Measurements from ENCODE around the gene ANKRD45.
"Not testable (repeated sequence)": the region's sequence is repeated elsewhere in the genome, so short reads cannot be mapped to it uniquely, and the experiment has no call there.

The ANKRD45 gene, protein sequence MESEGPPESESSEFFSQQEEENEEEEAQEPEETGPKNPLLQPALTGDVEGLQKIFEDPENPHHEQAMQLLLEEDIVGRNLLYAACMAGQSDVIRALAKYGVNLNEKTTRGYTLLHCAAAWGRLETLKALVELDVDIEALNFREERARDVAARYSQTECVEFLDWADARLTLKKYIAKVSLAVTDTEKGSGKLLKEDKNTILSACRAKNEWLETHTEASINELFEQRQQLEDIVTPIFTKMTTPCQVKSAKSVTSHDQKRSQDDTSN

DNA sequence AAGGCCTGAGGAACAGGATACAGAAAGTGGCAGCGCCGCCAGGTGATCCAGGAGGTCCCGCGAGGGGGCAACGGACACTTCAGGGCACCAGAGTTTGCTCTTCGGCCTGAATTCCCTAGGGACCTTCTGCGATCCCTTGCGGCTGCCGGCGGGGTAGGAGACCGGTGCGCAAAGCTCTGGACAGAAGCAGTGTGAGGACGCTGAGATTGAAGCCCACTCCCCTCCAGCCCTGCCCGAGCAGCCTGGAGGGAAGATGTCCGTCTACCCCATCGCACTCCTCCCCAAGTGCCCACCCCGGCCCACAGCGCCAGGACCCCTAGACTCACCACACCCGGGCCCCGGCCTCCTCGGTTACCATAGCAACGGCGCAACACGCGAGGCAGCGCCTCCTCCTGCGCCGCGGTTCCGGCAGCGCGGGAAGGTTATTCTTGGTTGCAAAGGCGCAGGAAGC, at the start of gene ANKRD45:
TSS of gene ANKRD45 (minus strand) at position 361 of the 451 bp plus-strand sequence. CDS start 10,433 bp downstream, outside the sequence.
- DNase-seq = no peak

DNA sequence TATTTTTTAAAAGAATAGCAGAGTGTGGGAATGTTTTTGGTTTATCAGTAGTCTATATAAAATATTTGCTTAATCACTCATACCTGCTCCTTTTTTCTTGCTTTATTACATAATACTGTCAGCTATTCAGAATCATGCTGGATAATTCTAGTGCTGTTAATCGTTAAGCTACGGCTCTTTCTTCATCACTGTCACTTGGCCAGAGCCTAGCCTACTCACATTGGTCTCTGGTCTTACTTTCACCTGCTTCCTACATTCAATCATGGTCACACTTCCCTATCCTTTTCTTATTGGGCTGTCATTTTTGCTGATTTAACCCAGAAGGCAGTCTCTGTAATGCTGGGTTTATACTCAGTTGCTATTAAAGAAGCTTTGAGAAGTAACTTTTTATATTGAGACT, 47.6 kb upstream of the ANKRD45 start:
- DNase-seq = no peak

DNA sequence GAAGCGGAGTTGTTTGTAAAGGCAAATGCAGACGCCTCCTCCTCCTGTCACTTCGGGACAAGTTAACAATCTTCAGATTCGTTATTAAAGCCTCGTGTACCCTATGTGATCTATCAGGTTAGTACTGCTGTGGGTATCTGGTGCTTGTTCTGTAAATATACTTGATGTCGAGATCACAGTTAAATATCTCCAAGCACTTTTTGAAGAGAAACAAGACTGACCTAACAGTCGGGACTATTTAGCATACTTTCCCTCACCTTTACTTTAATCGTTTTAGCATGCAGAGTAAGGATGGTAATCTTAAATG, 45.8 kb upstream of the ANKRD45 start:
- DNase-seq = no peak

DNA sequence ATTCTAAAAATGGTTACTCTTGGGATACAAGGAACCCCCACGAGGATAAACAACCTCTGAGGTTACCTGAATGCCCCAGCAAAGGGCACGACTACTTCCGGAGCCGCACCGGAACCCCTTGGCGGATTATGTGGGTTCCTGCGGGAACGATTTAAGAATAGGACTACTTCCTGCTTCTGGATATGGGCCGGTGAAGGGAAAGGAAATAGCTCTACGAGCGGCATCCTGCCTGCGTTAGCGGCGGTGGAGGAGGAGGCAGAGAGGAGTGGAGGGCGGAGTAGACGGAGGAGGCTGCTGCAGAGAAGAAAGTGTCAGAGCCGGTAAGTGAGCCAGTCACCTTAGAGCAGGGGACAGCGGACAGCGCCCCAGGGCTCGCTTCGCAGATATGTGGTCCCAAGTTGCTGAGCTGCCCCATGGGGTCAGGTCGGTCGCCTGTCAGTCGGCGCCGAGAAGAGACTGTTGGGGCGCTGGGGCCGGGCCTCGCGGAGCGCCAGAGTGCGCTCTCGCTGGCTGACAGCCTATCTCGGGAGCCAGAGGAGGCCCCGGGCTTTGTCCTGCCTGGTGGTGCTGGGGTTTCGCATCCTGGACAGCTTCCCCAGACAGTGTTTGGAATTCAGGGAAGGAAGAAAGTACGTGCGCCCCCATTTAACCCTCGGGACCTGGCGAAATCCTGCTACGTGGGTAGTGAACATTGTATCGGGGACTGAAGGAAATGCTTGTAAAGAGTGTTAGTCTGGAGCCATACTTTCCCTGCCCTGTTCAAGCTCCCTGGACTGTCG, 45.3 kb upstream of the ANKRD45 start, which contains the start of gene KLHL20:
TSS of gene KLHL20 (plus strand) at position 223 of the 779 bp plus-strand sequence. CDS start 1,063 bp downstream, outside the sequence.
- peak; percentile 79 for DNase-seq

DNA sequence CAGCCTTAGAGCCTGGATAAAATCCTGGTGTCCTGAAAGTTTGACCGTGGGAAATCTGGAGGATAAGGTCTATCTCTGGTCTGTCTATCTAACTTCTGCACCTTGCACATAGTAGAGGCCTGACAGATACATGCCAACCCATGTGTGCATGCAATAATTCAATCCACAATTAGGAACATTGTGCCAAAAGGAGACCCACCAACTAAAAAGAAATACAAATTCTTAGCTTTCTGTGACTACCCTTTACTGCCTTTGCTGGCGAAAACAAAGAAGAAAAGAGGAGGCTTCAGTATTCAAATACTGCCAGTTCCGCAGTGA, 44.7 kb upstream of the ANKRD45 start:
- DNase-seq = no peak

DNA sequence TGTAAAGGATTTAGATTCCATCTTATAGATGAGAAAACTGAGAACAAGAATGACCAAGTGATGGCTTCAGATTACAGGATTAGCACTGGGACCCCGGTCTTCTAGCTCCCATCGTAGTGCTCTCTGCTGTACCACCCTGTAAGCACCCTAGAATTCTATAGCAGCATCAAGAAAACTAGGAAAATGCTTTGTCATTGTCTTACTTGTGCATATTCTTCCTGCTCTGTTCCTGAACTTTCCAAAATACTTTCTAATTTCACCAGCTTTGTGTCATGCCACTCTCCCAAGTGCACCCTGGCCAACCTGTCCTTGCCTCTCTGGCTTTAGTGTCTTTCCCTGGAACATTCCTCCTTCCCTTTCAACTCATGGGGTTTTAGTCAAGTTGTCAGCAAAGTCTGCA, 39.1 kb upstream of the ANKRD45 start:
- no peak for DNase-seq

DNA sequence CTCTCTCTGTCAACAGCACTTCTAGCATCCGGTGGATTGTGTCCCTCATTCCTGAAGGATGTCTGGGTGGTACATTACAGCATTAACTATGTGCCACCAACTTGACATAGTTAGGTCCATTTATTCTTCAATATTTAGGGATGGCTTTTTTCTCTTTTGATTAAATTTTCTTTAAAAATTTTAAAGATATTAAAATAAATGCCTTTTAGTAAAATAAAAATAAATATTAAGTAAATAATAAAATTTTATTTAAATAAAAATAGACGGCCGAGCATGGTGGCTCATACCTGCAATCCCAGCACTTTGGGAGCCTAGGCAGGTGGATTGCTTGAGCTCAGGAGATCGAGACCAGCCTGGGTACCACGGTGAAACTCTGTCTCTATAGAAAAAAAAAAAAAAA, 35.5 kb upstream of the ANKRD45 start:
- no peak for DNase-seq

DNA sequence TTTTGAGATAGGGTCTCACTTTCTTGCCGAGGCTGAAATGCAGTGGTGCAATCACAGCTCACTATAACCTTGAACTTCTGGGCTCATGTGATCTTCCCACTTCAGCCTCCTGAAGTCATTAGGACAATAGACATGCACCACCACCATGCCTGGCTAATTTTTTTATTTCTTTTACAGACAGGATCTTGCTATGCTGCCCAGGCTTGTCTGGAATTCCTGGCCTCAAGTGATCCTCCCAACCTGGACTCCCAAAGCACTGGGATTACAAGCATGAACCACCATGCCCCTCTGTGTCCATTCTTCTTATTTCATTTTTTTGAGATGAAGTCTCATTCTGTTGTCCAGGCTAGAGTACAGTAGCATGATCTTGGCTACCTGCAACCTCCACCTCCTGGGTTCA, 33.1 kb upstream of the ANKRD45 start:
- DNase-seq = no peak

DNA sequence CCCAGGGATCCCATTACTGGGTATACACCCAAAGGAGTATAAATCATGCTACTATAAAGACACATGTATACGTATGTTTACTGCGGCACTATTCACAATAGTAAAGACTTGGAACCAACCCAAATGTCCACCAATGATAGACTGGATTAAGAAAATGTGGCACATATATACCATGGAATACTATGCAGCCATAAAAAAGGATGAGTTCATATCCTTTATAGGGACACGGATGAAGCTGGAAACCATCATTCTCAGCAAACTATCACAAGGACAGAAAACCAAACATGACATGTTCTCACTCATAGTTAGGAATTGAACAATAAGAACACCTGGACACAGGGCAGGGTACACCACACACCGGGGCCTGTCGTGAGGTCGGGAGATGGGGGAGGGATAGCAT, 31.6 kb upstream of the ANKRD45 start:
- not testable (repeated sequence) for DNase-seq

DNA sequence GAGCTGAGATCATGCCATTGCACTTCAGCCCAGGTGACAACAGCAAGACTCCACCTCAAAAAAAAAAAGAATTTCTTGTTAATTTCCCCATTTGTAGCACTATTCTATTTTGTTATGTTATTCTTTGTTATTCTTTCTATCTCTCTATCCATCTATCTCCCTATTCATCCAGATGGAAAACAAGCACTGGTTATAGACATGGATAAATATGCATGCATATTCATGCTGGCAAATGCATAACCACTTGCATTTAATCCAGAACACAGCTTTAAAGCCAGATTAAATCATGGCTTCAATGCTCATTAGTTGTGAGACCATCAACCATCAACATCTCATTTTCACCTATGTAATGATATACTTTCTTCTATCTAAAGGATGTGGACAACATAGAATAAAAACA, 23.6 kb upstream of the ANKRD45 start:
- DNase-seq = no peak

DNA sequence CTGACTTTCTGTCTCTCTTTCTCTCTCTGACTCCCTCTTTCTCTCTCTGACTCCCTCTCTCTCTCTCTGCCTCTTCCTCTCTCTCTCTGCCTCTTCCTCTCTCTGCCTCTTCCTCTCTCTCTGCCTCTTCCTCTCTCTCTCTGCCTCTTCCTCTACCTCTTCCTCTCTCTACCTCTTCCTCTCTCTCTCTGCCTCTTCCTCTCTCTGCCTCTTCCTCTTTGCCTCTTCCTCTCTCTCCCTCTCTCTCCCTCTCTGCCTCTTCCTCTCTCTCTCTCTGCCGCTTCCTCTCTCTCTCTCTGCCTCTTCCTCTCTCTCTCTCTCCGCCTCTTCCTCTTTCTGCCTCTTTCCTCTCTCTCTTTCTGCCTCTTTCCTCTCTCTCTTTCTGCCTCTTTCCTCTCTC, 18.6 kb upstream of the ANKRD45 start:
- no peak for DNase-seq

DNA sequence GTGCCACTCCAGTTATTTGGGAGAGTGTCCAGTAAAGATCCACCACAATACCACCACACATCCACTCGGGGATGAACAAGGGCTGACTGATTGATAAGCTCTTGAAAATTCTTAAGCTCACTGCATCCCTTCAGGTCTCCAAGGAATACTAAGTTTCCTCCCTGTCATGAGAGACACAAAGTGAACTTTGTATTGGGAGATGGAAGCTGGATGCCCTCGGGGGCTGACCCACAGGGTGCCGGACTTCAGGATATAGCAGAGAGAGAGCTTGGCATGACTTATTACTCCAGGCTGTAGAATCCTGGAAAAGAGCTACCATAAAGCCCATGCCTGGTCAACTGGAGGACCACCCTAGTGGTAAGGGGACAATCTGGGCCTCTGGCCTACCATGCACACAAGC, 15.5 kb upstream of the ANKRD45 start:
- not testable (repeated sequence) for DNase-seq

DNA sequence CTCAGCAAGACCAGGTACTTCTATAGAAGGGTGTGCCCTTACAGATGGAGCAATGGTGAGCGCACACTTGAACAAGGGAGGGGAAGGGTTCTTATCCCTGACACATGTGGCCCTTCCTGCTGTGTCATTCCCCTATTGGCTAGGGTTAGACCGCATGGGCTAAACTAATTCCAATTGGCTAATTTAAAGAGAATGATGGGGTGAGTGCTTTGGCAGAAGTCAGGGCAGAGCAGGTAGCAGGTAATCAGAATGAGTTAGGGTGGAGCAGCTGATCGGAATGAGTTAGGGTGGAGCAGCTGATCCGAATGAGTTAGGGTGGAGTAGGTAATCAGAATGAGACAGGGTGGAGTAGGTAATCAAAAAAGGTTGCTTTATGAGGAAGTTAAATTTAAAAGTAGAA, 14.2 kb upstream of the ANKRD45 start:
- not testable (repeated sequence) for DNase-seq

DNA sequence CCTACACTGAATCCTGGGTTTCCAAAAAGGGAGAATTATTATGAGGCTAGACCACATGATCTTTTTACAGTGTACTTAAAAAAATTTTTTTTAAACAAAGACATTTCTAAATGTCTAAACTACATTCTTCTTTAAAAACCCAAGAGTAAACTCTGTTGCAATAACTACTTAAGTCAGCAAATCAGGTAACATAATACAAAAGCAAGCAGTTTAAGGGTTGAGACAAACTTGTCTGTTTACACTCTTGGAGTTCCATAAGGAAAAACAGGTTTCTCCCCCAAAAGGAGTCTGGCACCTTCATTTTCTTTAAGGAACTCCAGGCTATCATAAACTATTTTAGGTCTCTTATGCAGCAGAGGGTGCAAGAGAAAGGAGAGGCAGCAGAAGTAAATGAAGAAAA, 12.5 kb upstream of the ANKRD45 start:
- no peak for DNase-seq

DNA sequence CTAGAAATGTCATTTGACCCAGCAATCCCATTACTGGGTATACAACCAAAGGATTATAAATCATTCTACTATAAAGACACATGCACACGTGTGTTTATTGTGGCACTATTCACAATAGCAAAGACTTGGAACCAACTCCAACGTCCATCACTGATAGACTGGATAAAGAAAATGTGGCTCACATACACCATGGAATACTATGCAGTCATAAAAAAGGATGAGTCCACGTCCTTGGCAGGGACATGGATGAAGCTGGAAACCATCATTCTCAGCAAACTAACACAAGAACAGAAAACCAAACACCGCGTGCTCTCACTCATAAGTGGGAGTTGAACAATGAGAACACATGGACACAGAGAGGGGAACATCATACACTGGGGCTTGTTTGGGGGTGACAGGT, 10.5 kb upstream of the ANKRD45 start:
- not testable (repeated sequence) for DNase-seq

DNA sequence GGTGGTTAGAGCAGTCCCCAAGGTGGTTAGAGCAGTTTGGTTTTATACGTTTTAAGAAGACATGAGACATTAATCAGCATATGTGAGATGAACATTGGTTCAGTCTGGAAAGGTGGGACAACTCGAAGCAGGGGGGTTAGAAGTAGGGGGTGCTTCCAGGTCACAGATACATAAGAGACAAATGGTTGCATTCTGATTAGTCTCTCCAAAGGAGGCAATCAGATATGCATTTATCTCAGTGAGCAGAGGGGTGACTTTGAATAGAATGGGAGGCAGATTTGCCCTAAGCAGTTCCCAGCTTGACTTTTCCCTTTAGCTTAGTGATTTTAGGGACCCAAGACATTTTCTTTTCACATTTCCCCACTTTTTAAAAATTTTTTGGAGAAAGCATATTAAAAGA, 4.8 kb upstream of the ANKRD45 start:
- not testable (repeated sequence) for DNase-seq

DNA sequence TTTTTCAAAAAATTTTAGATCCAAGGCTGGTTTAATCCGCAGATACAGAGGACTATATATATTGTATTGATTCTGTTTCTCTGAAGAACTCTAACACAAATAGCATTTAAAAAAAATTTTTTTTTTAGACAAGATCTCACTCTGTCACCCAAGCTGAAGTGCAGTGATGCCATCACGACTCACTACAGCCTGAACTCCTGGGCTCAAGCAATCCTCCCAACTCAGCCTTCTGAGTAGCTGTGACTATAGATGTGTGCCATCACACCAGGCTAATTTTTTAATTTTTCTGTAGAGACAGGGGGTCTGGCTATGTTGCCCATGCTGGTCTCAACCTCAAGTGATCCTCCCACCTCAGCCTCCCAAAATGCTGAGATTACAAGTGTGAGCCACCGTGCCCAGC, 3.0 kb downstream of the ANKRD45 start:
- no peak for DNase-seq

DNA sequence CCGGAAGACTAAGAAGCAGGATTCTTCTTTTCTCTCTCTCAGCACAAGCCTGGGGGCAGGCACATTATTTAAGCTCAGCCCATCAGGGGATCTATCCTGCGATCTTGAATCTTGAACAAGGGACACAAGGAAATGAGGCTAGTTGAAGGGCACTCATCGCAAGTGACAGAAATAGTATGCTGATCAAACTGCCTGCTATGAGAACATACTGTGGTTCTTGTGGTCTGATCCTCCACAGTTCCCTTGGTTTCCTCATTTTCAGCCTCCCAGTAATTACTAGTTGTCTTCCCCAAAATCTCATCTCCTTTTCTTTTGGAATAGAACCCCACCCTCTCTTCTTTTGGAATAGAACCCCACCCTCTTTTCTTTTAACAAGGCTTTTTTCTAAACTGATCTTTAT, 6.5 kb downstream of the ANKRD45 start:
- no peak for DNase-seq

DNA sequence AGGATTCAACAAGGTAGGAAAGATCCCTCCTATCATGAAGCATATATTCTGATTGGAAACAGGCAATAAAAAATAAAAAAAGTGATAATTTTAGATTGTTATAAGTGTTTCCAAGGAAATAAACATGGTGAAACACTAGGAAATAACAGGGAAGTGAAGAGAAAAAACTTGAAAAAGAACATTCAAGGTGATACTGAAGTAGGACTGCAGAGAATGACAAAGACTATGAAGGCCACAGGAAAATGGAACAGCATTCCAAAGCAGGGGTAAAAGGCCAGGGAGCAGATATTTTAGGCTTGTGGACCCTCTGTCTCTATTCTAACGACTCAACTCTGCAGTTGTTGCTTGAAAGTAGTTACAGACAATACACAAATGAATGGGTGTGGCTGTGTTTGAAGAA, 7.9 kb downstream of the ANKRD45 start:
- DNase-seq = no peak

DNA sequence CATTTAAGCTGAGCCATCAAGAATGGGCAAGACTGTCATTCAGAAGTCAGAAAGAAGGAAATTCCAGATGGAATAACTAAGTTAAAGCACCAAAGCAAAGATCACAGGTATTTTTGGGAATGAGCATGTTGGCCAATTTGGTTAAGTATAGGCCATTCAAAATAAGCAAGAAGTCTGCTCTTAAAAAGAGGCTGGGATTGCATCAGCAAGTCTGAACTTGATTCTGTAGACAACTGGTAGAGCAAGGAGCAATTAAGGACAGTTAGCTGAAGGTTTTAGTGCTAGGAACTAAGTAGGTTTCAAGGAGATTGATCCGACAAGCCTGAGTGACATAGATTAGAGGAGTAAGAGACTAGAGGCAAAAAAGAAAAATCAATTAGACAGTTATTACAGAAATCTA, 8.4 kb downstream of the ANKRD45 start:
- no peak for DNase-seq

DNA sequence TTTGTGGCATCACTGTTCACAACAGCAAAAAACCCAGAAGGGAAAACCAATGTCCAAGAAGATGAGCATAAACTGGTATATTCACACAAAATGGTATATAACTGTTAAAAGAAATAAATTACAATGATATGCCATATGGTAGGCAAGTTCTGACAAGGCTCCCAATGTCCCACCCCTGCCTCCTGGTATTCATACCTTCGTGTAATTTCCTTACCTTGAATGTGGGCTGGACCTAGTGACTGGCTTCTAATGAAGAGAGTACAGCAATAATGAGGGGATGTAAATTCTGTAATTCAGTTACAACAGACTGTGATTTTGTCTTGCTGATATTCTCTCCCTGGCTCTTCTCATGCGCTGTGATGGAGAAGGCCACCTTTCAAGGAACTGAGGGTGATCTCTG, 9.3 kb downstream of the ANKRD45 start:
- no peak for DNase-seq

DNA sequence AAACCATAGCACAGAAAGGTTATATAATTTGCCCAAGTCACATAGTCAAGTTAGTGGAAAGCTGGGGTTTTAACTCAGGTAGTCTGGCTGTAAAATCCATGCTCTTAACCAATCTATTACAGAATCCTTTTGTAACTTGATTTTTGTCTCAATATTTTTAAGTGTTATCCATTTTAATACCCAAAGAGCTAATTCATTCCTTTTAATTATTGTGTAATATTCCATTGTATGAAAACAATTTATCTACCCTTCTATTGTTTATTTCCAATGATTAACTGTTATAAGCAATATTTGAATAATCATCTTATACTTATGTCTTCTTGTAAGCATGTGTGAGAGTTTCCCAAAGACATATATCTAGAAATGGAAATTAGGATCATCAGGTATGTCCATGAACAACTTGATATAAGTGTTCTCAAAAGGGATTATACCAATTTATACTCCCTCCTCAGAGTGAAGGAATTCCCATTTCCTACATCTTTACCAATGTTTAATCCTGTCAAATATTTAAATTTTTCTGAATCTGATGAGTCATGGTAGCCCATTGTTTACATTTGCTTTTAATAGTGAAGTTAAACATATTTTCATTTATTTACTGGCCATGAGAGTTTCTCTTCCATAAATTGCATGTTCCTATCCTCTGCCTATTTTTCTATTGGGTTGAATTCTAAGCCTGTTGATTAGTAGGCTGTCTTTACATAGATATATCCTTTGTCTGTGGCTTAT, 20.6 kb downstream of the ANKRD45 start:
- DNase-seq = no peak

DNA sequence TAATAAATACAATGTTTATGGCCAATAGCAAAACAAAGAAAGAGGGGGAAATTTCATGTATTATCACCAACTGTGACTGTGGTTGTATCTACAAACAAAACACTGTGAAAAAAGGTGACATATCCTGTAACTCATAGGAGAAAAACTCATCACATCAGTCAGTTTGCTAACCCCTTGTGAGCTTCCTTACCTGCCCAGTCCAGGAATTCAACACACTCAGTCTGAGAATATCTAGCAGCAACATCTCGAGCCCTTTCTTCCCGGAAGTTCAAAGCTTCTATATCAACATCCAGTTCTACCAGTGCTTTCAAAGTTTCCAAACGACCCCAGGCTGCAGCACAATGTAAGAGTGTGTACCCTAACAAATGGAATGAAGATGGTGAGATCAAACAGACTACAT, 23.0 kb downstream of the ANKRD45 start:
- DNase-seq = no peak
